Measurements from ENCODE around the gene BANF1.

The BANF1 gene

DNA sequence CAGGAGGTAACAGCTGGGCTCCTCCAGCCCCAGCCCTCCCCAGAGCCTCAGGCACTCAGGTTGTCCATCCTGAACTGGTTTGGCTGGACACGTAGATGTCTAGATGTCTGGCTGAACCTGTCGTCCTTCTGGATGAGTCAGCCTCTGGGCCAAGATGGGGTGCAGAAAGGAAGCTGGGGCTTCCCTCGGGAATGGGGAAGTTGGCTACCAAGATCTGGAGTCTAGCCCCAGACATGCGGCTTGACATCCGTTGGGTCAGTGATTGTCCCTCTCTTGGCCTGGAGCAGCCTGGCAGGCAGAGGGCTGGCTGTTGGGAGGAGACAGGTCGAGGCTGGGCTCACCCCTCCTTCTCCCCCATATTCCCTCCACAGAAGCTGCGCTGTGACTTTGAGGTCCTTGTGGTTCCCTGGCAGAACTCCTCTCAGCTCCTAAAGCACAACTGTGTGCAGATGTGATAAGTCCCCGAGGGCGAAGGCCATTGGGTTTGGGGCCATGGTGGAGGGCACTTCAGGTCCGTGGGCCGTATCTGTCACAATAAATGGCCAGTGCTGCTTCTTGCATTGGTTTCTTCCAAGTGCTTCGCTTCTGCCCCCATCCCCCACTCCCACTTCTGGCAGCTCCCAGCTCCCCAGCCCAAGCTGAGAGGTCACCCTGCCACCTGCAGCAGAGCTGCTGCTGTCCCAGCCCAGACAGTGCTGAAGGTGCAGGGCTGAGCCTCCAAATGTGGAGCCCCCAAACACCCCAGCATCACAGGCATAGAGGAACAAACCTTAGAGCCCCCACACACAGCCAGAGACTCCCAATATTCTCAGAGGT is 10.9 kb downstream of the BANF1 start:
- Histone ChIP-seq H3K9me3 (ENCODE audit: low read length) (no peaks in the 10 kb centered on the region), H3K36me3 (ENCODE audit: insufficient read depth, low read length) (no peaks in the 10 kb centered on the region), H3K27ac (ENCODE audit: low read depth, low read length) (no peak overlapping the region), H3K4me1 (ENCODE audit: insufficient read depth, low read length) (peaks cover 4% of the 10 kb centered on the region), H3K9ac (ENCODE audit: low read length) (no peak overlapping the region), H3K27me3 (ENCODE audit: control insufficient read depth in 1 of 2, insufficient read depth in 2 of 2, low read length in 2 of 2) (peaks cover 11 to 19% of the 10 kb centered on the region in 2 donors), H3K4me3 (ENCODE audit: low read depth in 1 of 2, low read length in 2 of 2) (no peak overlapping the region)

DNA sequence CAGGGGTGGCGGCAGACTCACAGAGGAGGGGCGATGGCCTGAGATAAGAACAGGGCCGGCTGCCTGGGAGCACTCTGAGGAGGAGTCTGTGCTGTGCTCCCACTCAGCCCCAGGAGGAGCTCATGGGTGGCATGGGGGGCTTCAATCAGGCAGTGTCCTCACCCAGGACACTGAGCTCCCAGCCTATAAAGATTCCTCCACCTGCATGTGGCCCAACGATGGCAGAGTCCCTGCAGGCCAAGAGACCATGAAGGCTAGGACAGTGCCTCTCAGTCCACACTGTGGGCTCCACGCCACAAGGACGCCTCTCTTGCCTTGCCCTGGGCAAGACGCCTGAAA is 11.4 kb downstream of the BANF1 start:
- Histone ChIP-seq H3K36me3 (ENCODE audit: insufficient read depth, low read length) (no peaks in the 10 kb centered on the region), H3K27me3 (ENCODE audit: control insufficient read depth in 1 of 2, insufficient read depth in 2 of 2, low read length in 2 of 2) (peaks cover 11 to 19% of the 10 kb centered on the region in 2 donors), H3K4me1 (ENCODE audit: insufficient read depth, low read length) (peaks cover 4% of the 10 kb centered on the region), H3K9me3 (ENCODE audit: low read length) (no peaks in the 10 kb centered on the region), H3K4me3 (ENCODE audit: low read depth in 1 of 2, low read length in 2 of 2) (no peak overlapping the region), H3K9ac (ENCODE audit: low read length) (no peak overlapping the region), H3K27ac (ENCODE audit: low read depth, low read length) (no peak overlapping the region)

DNA sequence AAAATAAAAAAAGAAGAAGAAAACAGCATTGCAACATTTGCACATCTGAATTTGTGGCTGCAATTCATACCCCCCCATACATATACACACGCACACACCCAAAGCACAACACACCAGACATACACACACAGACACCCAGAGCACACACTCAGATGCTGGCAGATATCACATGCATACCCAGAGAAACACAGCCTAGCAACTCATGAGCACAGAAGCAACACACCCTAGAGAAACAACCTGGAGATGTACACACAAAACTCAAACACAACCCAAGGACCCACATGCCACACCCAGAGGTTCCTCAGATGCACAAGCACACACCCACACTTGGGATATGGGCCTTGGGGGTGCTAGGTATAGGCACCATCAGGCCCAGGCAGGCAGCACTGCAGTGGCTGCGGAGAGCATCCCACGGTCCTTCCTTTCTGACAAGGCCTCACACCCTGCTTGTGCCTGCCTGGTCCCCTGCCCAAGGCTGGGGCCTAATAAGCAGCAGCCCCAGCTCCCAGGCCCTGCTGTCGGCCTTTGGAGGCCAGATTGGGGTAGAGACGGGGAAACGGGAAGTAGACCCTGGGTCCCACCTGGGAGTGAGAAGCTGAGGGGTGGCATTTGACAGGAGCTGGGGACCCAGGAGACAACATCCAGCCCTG is 12.6 kb downstream of the BANF1 start:
- Histone ChIP-seq H3K27me3 (ENCODE audit: control insufficient read depth in 1 of 2, insufficient read depth in 2 of 2, low read length in 2 of 2) (peaks cover 11 to 19% of the 10 kb centered on the region in 2 donors), H3K4me3 (ENCODE audit: low read depth in 1 of 2, low read length in 2 of 2) (no peak overlapping the region), H3K9me3 (ENCODE audit: low read length) (no peaks in the 10 kb centered on the region), H3K9ac (ENCODE audit: low read length) (no peak overlapping the region), H3K36me3 (ENCODE audit: insufficient read depth, low read length) (no peaks in the 10 kb centered on the region), H3K27ac (ENCODE audit: low read depth, low read length) (no peak overlapping the region), H3K4me1 (ENCODE audit: insufficient read depth, low read length) (peaks cover 4% of the 10 kb centered on the region)

DNA sequence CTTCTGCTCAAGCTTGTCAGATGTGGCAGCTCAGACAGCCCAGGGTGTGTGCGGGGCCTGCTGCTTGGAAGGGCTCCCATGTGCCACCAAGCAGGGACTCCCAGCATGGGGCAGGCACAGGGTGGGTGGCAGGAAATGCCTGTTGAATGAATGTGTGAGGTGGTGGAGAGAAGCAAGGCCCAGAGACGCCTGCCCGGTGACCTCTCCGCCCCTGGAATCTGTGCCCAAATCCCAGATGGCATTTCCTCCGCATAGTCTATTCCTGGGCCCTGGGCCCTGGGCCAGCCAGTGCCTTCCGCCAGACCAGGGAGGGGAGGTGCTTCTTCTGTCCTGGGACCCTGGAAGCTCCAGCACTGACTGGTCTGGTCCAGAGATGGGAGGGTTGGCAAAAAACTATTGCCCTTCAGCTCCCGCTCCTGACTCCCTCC is 13.2 kb downstream of the BANF1 start:
- H3K27me3 ChIP-seq (ENCODE audit: control insufficient read depth in 1 of 2, insufficient read depth in 2 of 2, low read length in 2 of 2), result peaks cover 11 to 19% of the 10 kb centered on the region in 2 donors
- no peak overlapping the region for H3K9ac ChIP-seq (ENCODE audit: low read length)
- H3K9me3 ChIP-seq (ENCODE audit: low read length), result no peaks in the 10 kb centered on the region
- no peak overlapping the region for H3K4me3 ChIP-seq (ENCODE audit: low read depth in 1 of 2, low read length in 2 of 2)
- peaks cover 4% of the 10 kb centered on the region for H3K4me1 ChIP-seq (ENCODE audit: insufficient read depth, low read length)
- H3K36me3 ChIP-seq (ENCODE audit: insufficient read depth, low read length), result no peaks in the 10 kb centered on the region
- H3K27ac ChIP-seq (ENCODE audit: low read depth, low read length), result no peak overlapping the region

DNA sequence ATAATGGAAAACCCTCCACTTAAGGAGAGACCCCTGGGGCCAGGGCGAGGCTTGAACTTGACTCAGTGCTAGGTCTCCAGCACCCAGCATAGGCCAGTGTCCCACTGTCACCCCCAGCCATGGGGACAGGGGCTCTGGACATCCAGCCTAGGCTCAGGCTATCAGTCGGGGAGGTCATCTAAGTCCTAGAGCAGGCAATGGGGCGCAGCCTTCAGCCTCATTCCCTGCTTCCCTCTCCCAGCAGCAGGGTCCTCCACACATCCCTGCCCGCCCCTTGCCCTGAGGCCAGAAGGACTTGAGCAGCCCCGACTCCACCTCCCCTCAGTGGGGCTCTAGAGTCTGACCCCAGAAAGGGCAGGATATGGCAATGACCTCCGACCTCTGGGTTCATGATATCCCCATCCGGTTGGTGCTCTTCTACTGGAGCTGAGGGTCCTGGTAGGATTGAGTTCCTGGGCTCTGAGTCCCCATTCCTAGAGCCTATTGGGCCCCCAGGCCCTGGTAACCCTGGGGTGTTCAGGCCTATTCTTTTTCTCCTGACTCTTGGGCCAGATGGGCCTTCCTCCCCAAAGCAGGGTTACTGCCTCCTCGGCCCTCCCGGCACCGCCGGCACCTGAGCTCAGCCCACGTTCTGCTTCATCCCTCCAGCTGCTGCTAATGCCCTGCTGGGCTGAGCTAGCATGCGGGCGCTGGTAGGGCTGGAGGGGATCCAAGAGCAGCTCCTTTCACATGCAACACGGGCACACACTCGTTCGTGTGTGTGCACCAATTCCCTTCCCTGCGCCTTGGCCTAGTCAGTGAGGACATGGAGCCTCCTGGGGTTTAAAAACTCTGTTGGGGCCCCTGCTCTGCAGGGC is 13.9 kb downstream of the BANF1 start:
- H3K27ac ChIP-seq (ENCODE audit: low read depth, low read length), result no peak overlapping the region
- H3K9ac ChIP-seq (ENCODE audit: low read length), result no peak overlapping the region
- H3K4me1 ChIP-seq (ENCODE audit: insufficient read depth, low read length), result peaks cover 4% of the 10 kb centered on the region
- H3K9me3 ChIP-seq (ENCODE audit: low read length), result no peaks in the 10 kb centered on the region
- no peaks in the 10 kb centered on the region for H3K36me3 ChIP-seq (ENCODE audit: insufficient read depth, low read length)
- H3K27me3 ChIP-seq (ENCODE audit: control insufficient read depth in 1 of 2, insufficient read depth in 2 of 2, low read length in 2 of 2), result peaks cover 11 to 19% of the 10 kb centered on the region in 2 donors
- no peak overlapping the region for H3K4me3 ChIP-seq (ENCODE audit: low read depth in 1 of 2, low read length in 2 of 2)

DNA sequence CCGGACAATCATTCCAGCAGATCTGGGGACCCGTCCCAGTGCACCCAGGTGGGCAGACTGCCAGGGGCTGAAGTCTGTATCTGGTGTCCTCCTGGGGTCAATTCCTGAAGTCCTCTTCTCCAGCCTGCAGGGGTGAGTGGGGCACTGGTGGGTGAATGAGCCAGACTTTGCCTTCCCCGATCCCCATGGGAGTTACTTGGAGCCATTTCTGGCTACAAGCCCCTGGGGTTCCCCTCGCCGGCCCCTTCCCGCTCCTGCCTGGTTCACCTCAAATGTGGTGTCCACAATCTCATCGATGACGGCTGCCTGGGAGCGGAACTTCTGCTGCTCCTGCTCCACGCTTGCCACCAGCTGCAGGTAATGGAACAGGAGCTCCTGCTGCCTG is 14.5 kb downstream of the BANF1 start:
- Histone ChIP-seq H3K27ac (ENCODE audit: low read depth, low read length) (no peak overlapping the region), H3K36me3 (ENCODE audit: insufficient read depth, low read length) (no peaks in the 10 kb centered on the region), H3K4me1 (ENCODE audit: insufficient read depth, low read length) (peaks cover under 1% of the 10 kb centered on the region), H3K4me3 (ENCODE audit: low read depth in 1 of 2, low read length in 2 of 2) (no peak overlapping the region), H3K9me3 (ENCODE audit: low read length) (no peaks in the 10 kb centered on the region), H3K9ac (ENCODE audit: low read length) (no peak overlapping the region), H3K27me3 (ENCODE audit: control insufficient read depth in 1 of 2, insufficient read depth in 2 of 2, low read length in 2 of 2) (peaks cover 11 to 15% of the 10 kb centered on the region in 2 donors)

DNA sequence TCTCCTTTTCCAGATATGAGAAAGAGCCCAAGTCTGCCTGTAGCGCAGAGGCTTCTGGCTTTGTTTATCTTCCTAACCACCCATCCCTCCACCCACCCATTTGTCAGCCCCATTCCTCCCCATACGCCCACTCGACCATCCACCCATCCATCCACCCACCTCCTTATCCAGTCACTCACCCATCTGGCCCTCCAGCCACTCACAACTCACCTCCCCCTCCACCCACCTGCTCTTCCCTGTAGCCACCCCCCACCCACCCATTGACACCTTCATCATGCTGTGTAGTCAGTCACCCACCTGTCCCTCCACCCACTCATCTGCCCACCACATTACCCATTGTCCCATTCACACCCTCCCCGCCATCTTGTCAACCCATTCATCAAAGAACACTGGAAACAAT is 15.0 kb downstream of the BANF1 start:
- Histone ChIP-seq H3K4me3 (ENCODE audit: low read depth in 1 of 2, low read length in 2 of 2) (no peak overlapping the region), H3K4me1 (ENCODE audit: insufficient read depth, low read length) (no peaks in the 10 kb centered on the region), H3K9ac (ENCODE audit: low read length) (no peak overlapping the region), H3K36me3 (ENCODE audit: insufficient read depth, low read length) (no peaks in the 10 kb centered on the region), H3K9me3 (ENCODE audit: low read length) (no peaks in the 10 kb centered on the region), H3K27me3 (ENCODE audit: control insufficient read depth in 1 of 2, insufficient read depth in 2 of 2, low read length in 2 of 2) (peaks cover 10 to 11% of the 10 kb centered on the region in 2 donors), H3K27ac (ENCODE audit: low read depth, low read length) (no peak overlapping the region)

DNA sequence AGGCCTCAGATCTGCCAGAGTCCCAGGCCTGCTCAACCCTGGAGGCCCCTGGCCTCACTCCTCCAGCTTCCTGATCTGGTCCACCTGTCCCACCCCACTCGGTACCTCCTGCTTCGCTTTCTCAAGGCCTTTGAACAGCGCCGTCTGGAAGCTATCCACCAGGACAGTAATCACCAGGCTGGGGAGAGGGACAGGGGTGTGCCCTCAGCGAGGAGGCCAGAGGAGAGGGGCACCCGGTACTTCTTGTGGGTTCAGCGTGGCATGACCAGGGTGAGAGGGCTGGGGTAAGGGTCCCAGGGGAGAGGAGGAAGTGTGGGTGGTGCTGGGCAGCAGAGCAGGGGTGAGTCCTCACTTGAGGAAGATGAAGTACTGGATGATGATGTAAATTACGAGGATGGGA is 17.9 kb downstream of the BANF1 start:
- Histone ChIP-seq H3K4me3 (ENCODE audit: low read depth in 1 of 2, low read length in 2 of 2) (no peak overlapping the region), H3K4me1 (ENCODE audit: insufficient read depth, low read length) (no peaks in the 10 kb centered on the region)

DNA sequence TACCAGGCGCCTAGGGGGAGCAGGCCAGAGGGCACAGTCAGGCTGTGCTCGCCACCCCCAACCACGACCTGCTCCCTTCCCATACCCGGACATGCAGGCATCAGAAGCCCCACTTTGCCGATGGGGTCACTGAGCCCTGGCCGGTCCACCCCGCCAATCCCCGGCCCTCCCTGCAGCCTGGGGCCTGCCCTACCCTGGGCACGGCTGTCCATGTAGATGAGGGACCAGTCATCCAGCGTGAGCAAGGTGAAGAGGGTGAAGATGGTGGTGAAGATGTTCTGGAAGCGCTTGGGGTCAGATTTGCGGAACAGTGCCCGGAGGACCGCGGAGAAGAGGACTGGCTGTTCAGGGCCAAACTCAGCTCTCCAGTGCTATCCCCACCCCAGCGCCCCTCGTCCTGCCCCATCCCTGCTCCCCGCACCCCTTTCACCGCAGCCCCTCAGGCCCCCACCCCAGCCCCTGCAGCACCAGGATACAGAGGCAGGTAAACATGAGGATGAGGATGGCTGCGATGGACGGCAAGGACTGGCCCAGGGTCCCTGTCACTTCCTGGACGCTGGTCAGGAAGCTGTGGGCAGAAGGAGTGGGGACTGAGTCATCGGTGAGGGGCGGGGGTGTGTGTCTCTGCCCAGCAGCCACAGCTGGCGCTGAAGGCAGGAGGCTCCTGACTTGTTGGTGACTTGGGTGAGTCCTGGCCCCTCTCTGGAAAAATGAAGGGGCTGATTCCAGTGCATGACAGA is 18.5 kb downstream of the BANF1 start:
- Histone ChIP-seq H3K9me3 (ENCODE audit: low read length) (no peaks in the 10 kb centered on the region), H3K36me3 (ENCODE audit: insufficient read depth, low read length) (no peaks in the 10 kb centered on the region), H3K9ac (ENCODE audit: low read length) (no peak overlapping the region), H3K27me3 (ENCODE audit: control insufficient read depth in 1 of 2, insufficient read depth in 2 of 2, low read length in 2 of 2) (peaks cover 0 to 10% of the 10 kb centered on the region in 2 donors), H3K4me1 (ENCODE audit: insufficient read depth, low read length) (no peaks in the 10 kb centered on the region), H3K27ac (ENCODE audit: low read depth, low read length) (no peak overlapping the region), H3K4me3 (ENCODE audit: low read depth in 1 of 2, low read length in 2 of 2) (no peak overlapping the region)

More for the DNA sequence above, 17.9 kb downstream of the BANF1 start:
- Histone ChIP-seq H3K27ac (ENCODE audit: low read depth, low read length) (no peak overlapping the region), H3K9ac (ENCODE audit: low read length) (no peak overlapping the region), H3K27me3 (ENCODE audit: control insufficient read depth in 1 of 2, insufficient read depth in 2 of 2, low read length in 2 of 2) (peaks cover 0 to 10% of the 10 kb centered on the region in 2 donors), H3K9me3 (ENCODE audit: low read length) (no peaks in the 10 kb centered on the region), H3K36me3 (ENCODE audit: insufficient read depth, low read length) (no peaks in the 10 kb centered on the region)

DNA sequence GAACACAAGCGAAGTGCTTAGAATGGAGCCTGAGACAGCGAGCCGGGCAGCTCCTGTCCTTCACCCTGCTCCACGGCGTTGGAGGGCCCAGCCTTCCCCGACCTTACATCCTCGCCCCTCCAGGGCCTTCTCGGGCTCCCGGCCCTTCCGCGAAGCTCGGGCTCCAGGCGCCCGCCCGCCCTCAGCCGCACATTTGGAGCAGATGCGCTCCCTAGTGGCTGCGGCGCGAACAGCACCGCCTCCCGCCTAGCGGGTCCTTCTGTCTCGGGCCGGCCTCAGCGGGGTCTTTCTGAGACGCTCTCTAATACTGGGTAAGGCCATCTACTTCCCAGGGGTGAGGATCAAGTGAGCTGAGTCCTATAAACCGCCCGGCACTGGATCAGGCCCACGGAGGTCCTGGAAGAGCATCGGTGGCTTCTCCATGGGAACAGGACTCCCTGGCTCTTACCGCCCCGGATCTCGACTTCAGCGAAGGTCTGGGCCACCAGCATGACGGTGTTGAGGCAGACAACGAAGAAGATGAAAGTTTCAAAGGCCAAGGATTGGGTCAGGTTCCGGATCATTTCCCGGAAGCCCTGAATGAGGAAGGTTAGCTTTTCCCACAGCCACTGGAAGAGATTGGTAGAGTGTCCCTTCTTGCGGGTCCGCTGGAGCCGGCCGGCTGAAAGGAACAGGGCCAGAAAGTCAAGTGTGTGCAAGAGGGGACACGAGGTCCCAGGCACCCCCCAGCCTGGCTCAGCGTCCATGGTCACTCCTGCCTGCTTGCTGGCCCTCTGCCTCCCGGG is 20.3 kb downstream of the BANF1 start:
- Histone ChIP-seq H3K9me3 (ENCODE audit: low read length) (no peaks in the 10 kb centered on the region), H3K9ac (ENCODE audit: low read length) (no peak overlapping the region), H3K4me1 (ENCODE audit: insufficient read depth, low read length) (no peaks in the 10 kb centered on the region), H3K36me3 (ENCODE audit: insufficient read depth, low read length) (no peaks in the 10 kb centered on the region), H3K27ac (ENCODE audit: low read depth, low read length) (no peak overlapping the region), H3K4me3 (ENCODE audit: low read depth in 1 of 2, low read length in 2 of 2) (peak overlapping the region; percentile 21 to 35), H3K27me3 (ENCODE audit: control insufficient read depth in 1 of 2, insufficient read depth in 2 of 2, low read length in 2 of 2) (peaks cover 0 to 10% of the 10 kb centered on the region in 2 donors)
